NAMALWA (cell line): ENCODE data around the gene CTU2.

Source experiments
- DNase-seq: peaks from one replicate; pipeline ENCODE4 v3.0.0-alpha.2; 2015; ENCODE audit warnings: low spot score

CTU2 gene

GRCh38 chr16:88761143-88761534 lies 54.8 kb downstream of the CTU2 start:
- DNase-seq: no peak

GRCh38 chr16:88761830-88762229 lies 55.5 kb downstream of the CTU2 start:
- DNase-seq: no peak

GRCh38 chr16:88762258-88762870 lies 56.1 kb downstream of the CTU2 start:
- no peak for DNase-seq

GRCh38 chr16:88762941-88763340 lies 56.6 kb downstream of the CTU2 start:
- DNase-seq: no peak

GRCh38 chr16:88763502-88764053 lies 57.3 kb downstream of the CTU2 start:
- no peak for DNase-seq

GRCh38 chr16:88764080-88764479 lies 57.8 kb downstream of the CTU2 start:
- DNase-seq: no peak

GRCh38 chr16:88764913-88765349 lies 58.6 kb downstream of the CTU2 start:
- no peak for DNase-seq
